ENCODE data around the gene DLG5.

DNA sequence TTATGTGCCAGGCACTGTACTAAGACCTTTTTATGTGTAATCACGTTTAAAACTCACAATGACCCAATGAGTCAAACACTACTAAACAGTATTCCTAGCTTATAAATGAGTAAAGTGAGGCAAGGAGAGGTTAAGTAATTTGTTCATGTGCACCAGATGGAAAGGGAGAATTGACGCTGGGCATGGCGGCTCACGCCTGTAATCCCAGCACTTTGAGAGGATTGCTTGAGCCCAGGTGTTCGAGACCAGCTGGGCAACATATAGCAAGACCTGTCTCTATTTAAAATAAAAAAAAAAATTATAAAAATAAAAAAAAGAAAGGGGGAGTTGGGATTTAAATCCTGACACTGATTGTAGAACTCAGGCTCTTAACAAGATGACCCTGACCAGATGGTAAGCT lies 46.7 kb upstream of the DLG5 start:
- TF ChIP-seq POLR2A (IDR thresholded peaks at IDR 0.05), result no peak
- TF ChIP-seq, protein P1, sequence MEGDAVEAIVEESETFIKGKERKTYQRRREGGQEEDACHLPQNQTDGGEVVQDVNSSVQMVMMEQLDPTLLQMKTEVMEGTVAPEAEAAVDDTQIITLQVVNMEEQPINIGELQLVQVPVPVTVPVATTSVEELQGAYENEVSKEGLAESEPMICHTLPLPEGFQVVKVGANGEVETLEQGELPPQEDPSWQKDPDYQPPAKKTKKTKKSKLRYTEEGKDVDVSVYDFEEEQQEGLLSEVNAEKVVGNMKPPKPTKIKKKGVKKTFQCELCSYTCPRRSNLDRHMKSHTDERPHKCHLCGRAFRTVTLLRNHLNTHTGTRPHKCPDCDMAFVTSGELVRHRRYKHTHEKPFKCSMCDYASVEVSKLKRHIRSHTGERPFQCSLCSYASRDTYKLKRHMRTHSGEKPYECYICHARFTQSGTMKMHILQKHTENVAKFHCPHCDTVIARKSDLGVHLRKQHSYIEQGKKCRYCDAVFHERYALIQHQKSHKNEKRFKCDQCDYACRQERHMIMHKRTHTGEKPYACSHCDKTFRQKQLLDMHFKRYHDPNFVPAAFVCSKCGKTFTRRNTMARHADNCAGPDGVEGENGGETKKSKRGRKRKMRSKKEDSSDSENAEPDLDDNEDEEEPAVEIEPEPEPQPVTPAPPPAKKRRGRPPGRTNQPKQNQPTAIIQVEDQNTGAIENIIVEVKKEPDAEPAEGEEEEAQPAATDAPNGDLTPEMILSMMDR (IDR thresholded peaks at IDR 0.05), result no peak

All from gastroesophageal sphincter (tissue), 3 donors.